Activated CD8-positive, alpha-beta memory T cell treated with anti-CD3 and anti-CD28 coated beads, Interleukin-2, amount 50 U/mL, for 24 hours (primary cell): ENCODE data around the gene RBP5.

Experiments
- DNase-seq: peaks from one replicate; pipeline ENCODE4 v3.0.0-alpha.2; 2020; ENCODE audit errors: extremely low read depth

RBP5 gene

GRCh38 chr12:7128681-7129286 lies at the start of gene RBP5:
TSS of gene RBP5 (minus strand) at chr12:7128889. CDS start at chr12:7128775, 114 bp downstream.
- no peak for DNase-seq

- no peak for DNase-seq
Measured at GRCh38 chr12:7178481-7178880, 49.8 kb upstream of the RBP5 start.

- no peak for DNase-seq
Measured at GRCh38 chr12:7176595-7176994, 47.9 kb upstream of the RBP5 start.

- DNase-seq = no peak
Measured at GRCh38 chr12:7175493-7175892, 46.8 kb upstream of the RBP5 start.

GRCh38 chr12:7171854-7172253 lies 43.2 kb upstream of the RBP5 start:
- DNase-seq = no peak

- DNase-seq = no peak
Measured at GRCh38 chr12:7169951-7170350, 41.3 kb upstream of the RBP5 start.

- no peak for DNase-seq
Measured at GRCh38 chr12:7162691-7163114, 34.0 kb upstream of the RBP5 start.

GRCh38 chr12:7161811-7162210 lies 33.1 kb upstream of the RBP5 start:
- DNase-seq = no peak

GRCh38 chr12:7161327-7161726 lies 32.6 kb upstream of the RBP5 start:
- no peak for DNase-seq

- DNase-seq = no peak
Measured at GRCh38 chr12:7160183-7160582, 31.5 kb upstream of the RBP5 start.

- DNase-seq = no peak
Measured at GRCh38 chr12:7158781-7159609, 30.3 kb upstream of the RBP5 start.

GRCh38 chr12:7157391-7157790 lies 28.7 kb upstream of the RBP5 start:
- no peak for DNase-seq

- no peak for DNase-seq
Measured at GRCh38 chr12:7156259-7157197, 27.8 kb upstream of the RBP5 start.

GRCh38 chr12:7155471-7156034 lies 26.9 kb upstream of the RBP5 start:
- DNase-seq = no peak

GRCh38 chr12:7154901-7155470 lies 26.3 kb upstream of the RBP5 start:
- no peak for DNase-seq

GRCh38 chr12:7154042-7154441 lies 25.4 kb upstream of the RBP5 start:
- no peak for DNase-seq

- DNase-seq = no peak
Measured at GRCh38 chr12:7152818-7153217, 24.1 kb upstream of the RBP5 start.

GRCh38 chr12:7151532-7151931 lies 22.8 kb upstream of the RBP5 start:
- DNase-seq = no peak

- DNase-seq = no peak
Measured at GRCh38 chr12:7150841-7151240, 22.2 kb upstream of the RBP5 start.

- no peak for DNase-seq
Measured at GRCh38 chr12:7150356-7150755, 21.7 kb upstream of the RBP5 start.

GRCh38 chr12:7146906-7147305 lies 18.2 kb upstream of the RBP5 start:
- no peak for DNase-seq

- DNase-seq = no peak
Measured at GRCh38 chr12:7146228-7146627, 17.5 kb upstream of the RBP5 start.
